Vagina (tissue), 2 donors: ENCODE data around the gene HJV. TPM values are rescaled to one million over a fixed set of nuclear protein-coding genes. Genes with fewer than 3 reads are reported as not detected.

Experiments used
- DNase-seq, 2 donors: peaks; one replicate each; pipeline ENCODE4 v3.0.0-alpha.2; 2017; ENCODE audit errors: extremely low spot score in 2 of 2
- H3K27ac ChIP-seq: fragments of 200-600 bp; sonication (generic); one replicate; pipeline ENCODE4 v1.5.1; 2019
- H3K27me3 ChIP-seq: fragments of 200-600 bp; sonication (generic); one replicate; pipeline ENCODE4 v1.5.1; 2019
- H3K36me3 ChIP-seq, 2 donors: fragments of 200-600 bp; sonication (generic); one replicate each; pipeline ENCODE4 v1.5.1; 2017 to 2019
- H3K4me1 ChIP-seq: fragments of 200-600 bp; sonication (generic); one replicate; pipeline ENCODE4 v1.5.1; 2019
- H3K4me3 ChIP-seq, 2 donors: fragments of 200-600 bp; sonication (generic); 1 replicate in 1 of 2; 2 replicates in 1 of 2; pipeline ENCODE4 v1.5.1; 2016 to 2019
- H3K9me3 ChIP-seq: fragments of 200-600 bp; sonication (generic); one replicate; pipeline ENCODE4 v1.5.1; 2019
- CTCF ChIP-seq, 3 experiments: fragments of 450-650 bp in 2 of 3; fragments of 200-600 bp in 1 of 3; sonication (generic) in 1 of 3; IDR thresholded peaks; one replicate each; pipeline ENCODE4 v1.5.1; 2017 to 2019; ENCODE audit warnings: antibody characterized with exemption in 3 of 3, mild to moderate bottlenecking in 2 of 3, moderate library complexity in 2 of 3
- POLR2A ChIP-seq, 2 donors: fragments of 450-650 bp; IDR thresholded peaks; one replicate each; pipeline ENCODE4 v1.6.1; 2017; ENCODE audit warnings: antibody characterized with exemption in 2 of 2, mild to moderate bottlenecking in 2 of 2, moderate library complexity in 2 of 2
- POLR2AphosphoS5 ChIP-seq, 2 donors: sonication (generic); formaldehyde crosslinking; IDR thresholded peaks; one replicate each; pipeline ENCODE4 v1.9.0; 2017; ENCODE audit warnings: antibody characterized with exemption in 2 of 2, mild to moderate bottlenecking in 2 of 2, low read depth in 1 of 2; ENCODE audit not compliant: insufficient read depth in 1 of 2
- intact Hi-C: fragments of 100-400 bp; cut with DNase I; formaldehyde crosslinking; loops from one replicate; pipeline ENCODE4 v1.15.1; 2023
- total RNA-seq: library from RNA; depleted of rRNA; stranded (reverse); fragments of >200 nt; gene quantifications from one replicate; pipeline ENCODE4 v1.2.3, GENCODE V29; 2016

Gene HJV
- total RNA-seq, 1 donor from 2014 or later = not detected

GRCh38 chr1:146016891-146017290 lies 4.6 kb downstream of the HJV start:
- DNase-seq = no peak
- no peak overlapping the region for H3K4me3 ChIP-seq
- intact Hi-C loops = loop anchor here (10.0 kb wide), 1 partner anchor 102 kb away; the partner anchor contains the start of genes ITGA10 and PEX11B
- H3K9me3 ChIP-seq = no peaks in the 10 kb centered on the region
- TF ChIP-seq POLR2AphosphoS5 (IDR thresholded peaks at IDR 0.05; ENCODE audit: insufficient read depth in 1 of 2, low read depth in 1 of 2) (no peak), POLR2A (IDR thresholded peaks at IDR 0.05) (no peak), CTCF (IDR thresholded peaks at IDR 0.05) (no peak)
- peaks cover 10% of the 10 kb centered on the region for H3K4me1 ChIP-seq
- H3K27ac ChIP-seq = no peak overlapping the region
- no peaks in the 10 kb centered on the region for H3K27me3 ChIP-seq
- H3K36me3 ChIP-seq = no peaks in the 10 kb centered on the region

- no peaks in the 10 kb centered on the region for H3K4me1 ChIP-seq
- no peaks in the 10 kb centered on the region for H3K9me3 ChIP-seq
- H3K36me3 ChIP-seq = no peaks in the 10 kb centered on the region
- DNase-seq = no peak
- no peak overlapping the region for H3K27ac ChIP-seq
- intact Hi-C loops = loop anchor here (10.0 kb wide), 1 partner anchor 99 kb away; the partner anchor contains the start of genes ITGA10 and PEX11B
- no peaks in the 10 kb centered on the region for H3K27me3 ChIP-seq
- no peak for TF ChIP-seq POLR2A (IDR thresholded peaks at IDR 0.05)
- no peak for TF ChIP-seq CTCF (IDR thresholded peaks at IDR 0.05)
- H3K4me3 ChIP-seq = no peak overlapping the region
These were observed 8.0 kb downstream of the HJV start for GRCh38 chr1:146013559-146013922.

- intact Hi-C loops = loop anchor here (10.0 kb wide), 1 partner anchor 98 kb away; the partner anchor contains the start of genes ITGA10 and PEX11B
- DNase-seq = no peak
- H3K4me3 ChIP-seq = no peak overlapping the region
These were observed 8.6 kb downstream of the HJV start for GRCh38 chr1:146012703-146013558.

GRCh38 chr1:146010126-146010738 lies 11.3 kb downstream of the HJV start:
- intact Hi-C loops = loop anchor here (1.0 to 10.0 kb wide), 2 partner anchors 36 to 95 kb away; partner anchors contain the start of genes ITGA10 and PEX11B
- H3K4me3 ChIP-seq = no peak overlapping the region
- no peaks in the 10 kb centered on the region for H3K27me3 ChIP-seq
- no peak for DNase-seq
- H3K36me3 ChIP-seq = no peaks in the 10 kb centered on the region
- H3K9me3 ChIP-seq = no peaks in the 10 kb centered on the region
- TF ChIP-seq POLR2AphosphoS5 (IDR thresholded peaks at IDR 0.05; ENCODE audit: insufficient read depth in 1 of 2, low read depth in 1 of 2) (peak in 1 of 2 donors; percentile 90), POLR2A (IDR thresholded peaks at IDR 0.05) (no peak)
- H3K4me1 ChIP-seq = peaks cover 14% of the 10 kb centered on the region
- peak overlapping the region; percentile 44 for H3K27ac ChIP-seq

More at GRCh38 chr1:146012703-146013558, 8.6 kb downstream of the HJV start:
- Histone ChIP-seq H3K36me3 (no peaks in the 10 kb centered on the region), H3K27ac (no peak overlapping the region), H3K9me3 (no peaks in the 10 kb centered on the region), H3K27me3 (no peaks in the 10 kb centered on the region), H3K4me1 (no peaks in the 10 kb centered on the region)
- TF ChIP-seq POLR2A (IDR thresholded peaks at IDR 0.05) = no peak
- TF ChIP-seq CTCF (IDR thresholded peaks at IDR 0.05) = peak; percentile 62 to 87 (median 80)
- peak in 1 of 2 donors; percentile 86 for TF ChIP-seq POLR2AphosphoS5 (IDR thresholded peaks at IDR 0.05; ENCODE audit: insufficient read depth in 1 of 2, low read depth in 1 of 2)

GRCh38 chr1:146007489-146008133 lies 13.9 kb downstream of the HJV start:
- intact Hi-C loops = no loop called here
- no peak overlapping the region for H3K4me3 ChIP-seq
- no peak for TF ChIP-seq POLR2AphosphoS5 (IDR thresholded peaks at IDR 0.05; ENCODE audit: insufficient read depth in 1 of 2, low read depth in 1 of 2)
- TF ChIP-seq CTCF (IDR thresholded peaks at IDR 0.05) = no peak
- TF ChIP-seq POLR2A (IDR thresholded peaks at IDR 0.05) = no peak
- no peaks in the 10 kb centered on the region for H3K36me3 ChIP-seq
- H3K27me3 ChIP-seq = no peaks in the 10 kb centered on the region
- H3K9me3 ChIP-seq = no peaks in the 10 kb centered on the region
- H3K4me1 ChIP-seq = peaks cover 19% of the 10 kb centered on the region
- DNase-seq = no peak
- H3K27ac ChIP-seq = peak overlapping the region; percentile 82
